SK-N-SH treated with all-trans-retinoic acid at 6 μM for 48 hours (cell line): ENCODE measurements around the gene GPD1.

Source experiments
- CSDC2 ChIP-seq: fragments of 250-450 bp; sonication (Bioruptor Pico); IDR thresholded peaks from 2 replicates; pipeline ENCODE4 v1.5.0; 2020; ENCODE audit warnings: mild to moderate bottlenecking, moderate library complexity
- CSRNP3 ChIP-seq: fragments of 250-450 bp; sonication (Bioruptor Pico); IDR thresholded peaks from 2 replicates; pipeline ENCODE4 v1.5.1; 2021; ENCODE audit warnings: mild to moderate bottlenecking, moderate library complexity
- GLIS3 ChIP-seq: fragments of 250-450 bp; sonication (Bioruptor Pico); IDR thresholded peaks from 2 replicates; pipeline ENCODE4 v1.5.0; 2020; ENCODE audit warnings: mild to moderate bottlenecking, moderate library complexity
- PPARA ChIP-seq: fragments of 250-450 bp; sonication (Bioruptor Pico); IDR thresholded peaks from 2 replicates; pipeline ENCODE4 v1.5.0; 2020; ENCODE audit warnings: mild to moderate bottlenecking, borderline replicate concordance
- RARB ChIP-seq: fragments of 250-450 bp; sonication (Bioruptor Pico); IDR thresholded peaks from 2 replicates; pipeline ENCODE4 v1.8.0; 2021; ENCODE audit warnings: mild to moderate bottlenecking, moderate library complexity
- SNAI2 ChIP-seq: fragments of 250-450 bp; sonication (Bioruptor Pico); IDR thresholded peaks from 2 replicates; pipeline ENCODE4 v1.5.0; 2020; ENCODE audit warnings: mild to moderate bottlenecking, moderate library complexity
- TCF4 ChIP-seq: fragments of 250-450 bp; sonication (Bioruptor Pico); IDR thresholded peaks from 2 replicates; pipeline ENCODE4 v1.8.0; 2021; ENCODE audit warnings: mild to moderate bottlenecking, moderate library complexity, borderline replicate concordance
- TOX ChIP-seq: fragments of 250-450 bp; sonication (Bioruptor Pico); IDR thresholded peaks from 2 replicates; pipeline ENCODE4 v1.8.0; 2021; ENCODE audit warnings: mild to moderate bottlenecking, moderate library complexity, borderline replicate concordance
- ZFP3 ChIP-seq: fragments of 250-450 bp; sonication (Bioruptor Pico); IDR thresholded peaks from 2 replicates; pipeline ENCODE4 v1.5.0; 2020; ENCODE audit warnings: mild to moderate bottlenecking, moderate library complexity
- ZNF565 ChIP-seq: fragments of 450-650 bp; formaldehyde crosslinking; conservative IDR thresholded peaks from 2 replicates; pipeline ENCODE4 v1.5.0; 2020; ENCODE audit warnings: low read depth, mild to moderate bottlenecking, moderate library complexity
- ZNF8 ChIP-seq: fragments of 450-650 bp; formaldehyde crosslinking; IDR thresholded peaks from 2 replicates; pipeline ENCODE4 v1.5.0; 2020; ENCODE audit warnings: mild to moderate bottlenecking, moderate library complexity
- TF ChIP-seq, protein P1 (sequence below): fragments of 250-450 bp; sonication (Bioruptor Pico); IDR thresholded peaks from 2 replicates; pipeline ENCODE4 v1.8.0; 2020; ENCODE audit warnings: mild to moderate bottlenecking, moderate library complexity, borderline replicate concordance
- TF ChIP-seq, protein P2 (sequence below): fragments of 250-450 bp; sonication (Bioruptor Pico); IDR thresholded peaks from 2 replicates; pipeline ENCODE4 v1.8.0; 2021; ENCODE audit warnings: low read depth, mild to moderate bottlenecking, moderate library complexity, borderline replicate concordance

DNA sequence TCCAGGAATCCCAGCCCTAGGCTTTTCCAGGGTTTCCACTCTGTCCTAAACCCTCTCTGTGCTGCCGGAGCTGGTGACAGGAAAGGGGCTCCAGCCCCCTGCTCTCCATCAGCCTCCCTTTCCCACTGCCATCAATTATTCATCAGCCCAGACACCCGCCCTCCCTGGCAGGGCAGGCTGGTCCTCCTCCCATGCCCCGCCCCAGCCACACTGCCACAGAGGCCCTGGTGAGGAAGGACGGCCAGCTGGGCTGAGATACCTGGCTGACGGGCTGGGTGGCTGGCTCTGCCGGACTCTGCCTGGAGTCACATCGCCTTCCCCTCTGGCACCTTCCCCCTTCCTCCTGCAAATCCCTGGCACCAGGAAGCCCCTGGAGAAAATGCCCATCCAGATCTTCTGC is 30.6 kb upstream of the GPD1 start:
- TF ChIP-seq TOX (CRISPR knock-in tag) = no peak
- TF ChIP-seq, protein P1, sequence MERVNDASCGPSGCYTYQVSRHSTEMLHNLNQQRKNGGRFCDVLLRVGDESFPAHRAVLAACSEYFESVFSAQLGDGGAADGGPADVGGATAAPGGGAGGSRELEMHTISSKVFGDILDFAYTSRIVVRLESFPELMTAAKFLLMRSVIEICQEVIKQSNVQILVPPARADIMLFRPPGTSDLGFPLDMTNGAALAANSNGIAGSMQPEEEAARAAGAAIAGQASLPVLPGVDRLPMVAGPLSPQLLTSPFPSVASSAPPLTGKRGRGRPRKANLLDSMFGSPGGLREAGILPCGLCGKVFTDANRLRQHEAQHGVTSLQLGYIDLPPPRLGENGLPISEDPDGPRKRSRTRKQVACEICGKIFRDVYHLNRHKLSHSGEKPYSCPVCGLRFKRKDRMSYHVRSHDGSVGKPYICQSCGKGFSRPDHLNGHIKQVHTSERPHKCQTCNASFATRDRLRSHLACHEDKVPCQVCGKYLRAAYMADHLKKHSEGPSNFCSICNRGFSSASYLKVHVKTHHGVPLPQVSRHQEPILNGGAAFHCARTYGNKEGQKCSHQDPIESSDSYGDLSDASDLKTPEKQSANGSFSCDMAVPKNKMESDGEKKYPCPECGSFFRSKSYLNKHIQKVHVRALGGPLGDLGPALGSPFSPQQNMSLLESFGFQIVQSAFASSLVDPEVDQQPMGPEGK (CRISPR knock-in tag) = no peak
- no peak for TF ChIP-seq ZFP3 (CRISPR knock-in tag)
- TF ChIP-seq ZNF565 (CRISPR knock-in tag) = no peak
- no peak for TF ChIP-seq PPARA
- no peak for TF ChIP-seq TCF4 (CRISPR knock-in tag)
- no peak for TF ChIP-seq ZNF8 (CRISPR knock-in tag)
- no peak for TF ChIP-seq RARB (CRISPR knock-in tag)
- TF ChIP-seq GLIS3 (CRISPR knock-in tag) = no peak
- TF ChIP-seq, protein P2, sequence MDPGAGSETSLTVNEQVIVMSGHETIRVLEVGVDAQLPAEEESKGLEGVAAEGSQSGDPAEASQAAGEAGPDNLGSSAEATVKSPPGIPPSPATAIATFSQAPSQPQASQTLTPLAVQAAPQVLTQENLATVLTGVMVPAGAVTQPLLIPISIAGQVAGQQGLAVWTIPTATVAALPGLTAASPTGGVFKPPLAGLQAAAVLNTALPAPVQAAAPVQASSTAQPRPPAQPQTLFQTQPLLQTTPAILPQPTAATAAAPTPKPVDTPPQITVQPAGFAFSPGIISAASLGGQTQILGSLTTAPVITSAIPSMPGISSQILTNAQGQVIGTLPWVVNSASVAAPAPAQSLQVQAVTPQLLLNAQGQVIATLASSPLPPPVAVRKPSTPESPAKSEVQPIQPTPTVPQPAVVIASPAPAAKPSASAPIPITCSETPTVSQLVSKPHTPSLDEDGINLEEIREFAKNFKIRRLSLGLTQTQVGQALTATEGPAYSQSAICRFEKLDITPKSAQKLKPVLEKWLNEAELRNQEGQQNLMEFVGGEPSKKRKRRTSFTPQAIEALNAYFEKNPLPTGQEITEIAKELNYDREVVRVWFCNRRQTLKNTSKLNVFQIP (CRISPR knock-in tag) = no peak
- TF ChIP-seq SNAI2 = no peak
- no peak for TF ChIP-seq CSRNP3 (CRISPR knock-in tag)
- no peak for TF ChIP-seq CSDC2 (CRISPR knock-in tag)
